T-cell (primary cell): ENCODE measurements around the gene LTBP2. TPM values are rescaled to one million over a fixed set of nuclear protein-coding genes. Genes with fewer than 3 reads are reported as not detected.

Source experiments
- ATAC-seq, 4 experiments: fragments of 200-7000 bp in 3 of 4; fragments of 150-1000 bp in 1 of 4; cut with Tn5 transposase; replicated peaks in 1 of 4; 1 replicate in 3 of 4; 2 replicates in 1 of 4; pipeline ENCODE4 v1.10.0; 2021; ENCODE audit warnings: moderate library complexity in 3 of 4, mild to moderate bottlenecking in 2 of 4, moderate number of reproducible peaks in 1 of 4
- CTCF ChIA-PET, 2 donors: fragments of 300-600 bp; sonication (Branson Sonifier 250); formaldehyde crosslinking; loops; one replicate each; lab custom pipeline; 2022; ENCODE audit warnings: antibody characterized with exemption in 2 of 2; lab: Charles Lee
- POLR2A ChIA-PET, 2 donors: fragments of 300-600 bp; sonication (Branson Sonifier 250); formaldehyde crosslinking; loops; one replicate each; lab custom pipeline; 2022; ENCODE audit warnings: antibody characterized with exemption in 2 of 2; lab: Charles Lee
- DNase-seq, 35 experiments: peaks; one replicate each; pipeline versions ENCODE4 v3.0.0 to v3.0.0-alpha.2; 2013 to 2023
- H3K27ac ChIP-seq: one replicate; pipeline ENCODE4 v1.5.1; 2013; ENCODE audit warnings: low read length
- H3K27me3 ChIP-seq, 2 experiments: replicated peaks in 1 of 2; 1 replicate in 1 of 2; 2 replicates in 1 of 2; pipeline versions ENCODE4 v1.6.1 to v1.7.0; 2013; ENCODE audit warnings: low read length in 1 of 2, mixed read lengths in 1 of 2; ENCODE audit not compliant: control insufficient read depth in 2 of 2, insufficient read depth in 2 of 2; ENCODE audit errors: extremely low read depth in 1 of 2
- H3K36me3 ChIP-seq, 2 donors: 1 replicate in 1 of 2; 2 replicates in 1 of 2; pipeline versions ENCODE4 v1.6.1 to v1.7.0; 2013; ENCODE audit warnings: low read length in 1 of 2; ENCODE audit not compliant: control insufficient read depth in 2 of 2, insufficient read depth in 1 of 2; ENCODE audit errors: extremely low read depth in 1 of 2
- H3K4me1 ChIP-seq, 2 experiments: 1 replicate in 1 of 2; 2 replicates in 1 of 2; pipeline versions ENCODE4 v1.6.1 to v1.7.0; 2013; ENCODE audit warnings: low read length in 2 of 2, mixed read lengths in 1 of 2; ENCODE audit not compliant: insufficient read depth in 2 of 2, control insufficient read depth in 1 of 2; ENCODE audit errors: extremely low read depth in 1 of 2
- H3K4me3 ChIP-seq, 2 donors: 1 replicate in 1 of 2; 2 replicates in 1 of 2; pipeline versions ENCODE4 v1.5.1 to v1.7.0; 2013; ENCODE audit warnings: mild to moderate bottlenecking in 2 of 2, low read length in 1 of 2, moderate library complexity in 1 of 2; ENCODE audit not compliant: control insufficient read depth in 1 of 2; ENCODE audit errors: extremely low read depth in 1 of 2
- H3K9me3 ChIP-seq: 2 replicates; pipeline ENCODE4 v1.7.0; 2013
- H3K27ac Mint-ChIP-seq, 2 donors: one replicate each; pipeline ENCODE4 v1.8.0; 2020 to 2021; ENCODE audit warnings: mild to moderate bottlenecking in 2 of 2, mixed read lengths in 2 of 2
- H3K27me3 Mint-ChIP-seq, 2 donors: one replicate each; pipeline ENCODE4 v1.8.0; 2021 to 2022; ENCODE audit warnings: mixed read lengths in 2 of 2
- H3K36me3 Mint-ChIP-seq: one replicate; pipeline ENCODE4 v1.8.0; 2021; ENCODE audit warnings: mixed read lengths
- H3K4me1 Mint-ChIP-seq, 3 donors: one replicate each; pipeline ENCODE4 v1.8.0; 2020 to 2022; ENCODE audit warnings: mixed read lengths in 3 of 3, mild to moderate bottlenecking in 1 of 3
- H3K4me3 Mint-ChIP-seq, 3 donors: one replicate each; pipeline ENCODE4 v1.8.0; 2020 to 2022; ENCODE audit warnings: mild to moderate bottlenecking in 3 of 3, mixed read lengths in 3 of 3, moderate library complexity in 3 of 3
- H3K9me3 Mint-ChIP-seq, 3 donors: one replicate each; pipeline ENCODE4 v1.8.0; 2020 to 2022; ENCODE audit warnings: mixed read lengths in 3 of 3
- WGBS: methylation state at CpG from one replicate; pipeline ENCODE4 v1.1.5; 2013; ENCODE audit warnings: missing lambda C conversion rate; ENCODE audit not compliant: insufficient coverage; 5-methylcytosine and 5-hydroxymethylcytosine counted together
- total RNA-seq, 35 experiments: library from RNA in 6 of 35; stranded (reverse) in 6 of 35; fragments of 120-200 nt in 1 of 35; gene quantifications; one replicate each; pipeline versions ENCODE4 v1.2.1 to v1.2.4 and lab custom pipeline; 2013 to 2026

Gene LTBP2
- total RNA-seq, 5 donors from 2014 or later (not counting 1 experiment from before 2014, with no cell fraction given), result 0.39 to 1.7 (median 1.1) TPM

DNA sequence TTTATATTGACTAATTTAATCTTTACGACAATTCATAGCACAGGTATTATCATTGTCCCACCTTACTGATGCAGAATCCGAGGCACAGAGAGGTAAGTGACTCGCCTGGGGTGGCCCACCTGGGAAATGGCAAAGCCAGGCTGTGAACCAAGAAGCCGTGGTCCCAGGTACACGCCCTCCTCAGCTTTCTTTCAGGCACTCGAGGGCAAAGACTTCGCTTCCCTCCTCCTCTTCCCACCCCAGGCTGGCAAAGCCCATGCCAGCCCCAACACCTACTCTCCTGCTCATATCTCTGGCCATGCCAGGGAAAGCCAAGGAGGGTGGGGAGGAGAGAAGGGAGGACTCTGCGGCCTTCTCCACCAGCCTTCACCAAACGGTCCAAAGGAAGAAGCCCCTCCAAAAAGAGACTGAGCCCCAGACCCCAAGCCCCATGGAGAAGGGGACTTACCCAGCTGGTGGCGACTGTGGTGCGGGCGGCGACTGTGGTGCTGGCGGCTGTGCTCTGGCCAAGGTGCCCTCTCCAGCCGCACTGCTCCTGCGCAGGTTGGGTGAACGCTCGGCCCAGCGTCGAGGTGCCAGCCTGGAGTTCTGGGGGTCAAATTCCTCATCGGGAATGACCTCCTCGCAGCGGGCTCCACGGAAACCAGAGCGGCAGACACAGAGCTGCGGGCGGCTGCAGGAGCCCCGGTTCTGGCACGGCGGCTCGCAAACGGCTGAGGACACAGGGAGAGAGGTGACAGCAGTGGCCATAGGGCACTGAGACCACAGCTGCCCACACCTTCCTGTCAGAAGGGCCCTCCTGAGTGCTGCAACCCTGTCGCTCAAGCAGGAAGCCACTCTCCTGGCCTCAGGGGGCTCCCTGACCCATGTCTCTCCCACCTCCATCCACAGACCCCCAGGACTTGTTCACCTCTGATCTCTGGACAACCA lies 26.4 kb downstream of the LTBP2 start:
- Histone ChIP-seq H3K4me3 (no peak overlapping the region), H3K4me1 (no peaks in the 10 kb centered on the region), H3K9me3 (no peaks in the 10 kb centered on the region), H3K27ac (no peak overlapping the region), H3K27me3 (peaks cover 0 to 19% of the 10 kb centered on the region in 2 experiments), H3K36me3 (no peaks in the 10 kb centered on the region)
- ChIA-PET POLR2A (no interaction called here), CTCF (no interaction called here)
- DNase-seq (no peak), ATAC-seq (no peak)
- Mint-ChIP-seq H3K4me3 (no peak overlapping the region), H3K9me3 (no peaks in the 10 kb centered on the region), H3K27ac (no peak overlapping the region), H3K27me3 (peaks cover 0 to 4% of the 10 kb centered on the region in 2 donors), H3K4me1 (no peaks in the 10 kb centered on the region), H3K36me3 (no peaks in the 10 kb centered on the region)
- 90% methylated on average over 25 of the region's 33 CpGs for WGBS

DNA sequence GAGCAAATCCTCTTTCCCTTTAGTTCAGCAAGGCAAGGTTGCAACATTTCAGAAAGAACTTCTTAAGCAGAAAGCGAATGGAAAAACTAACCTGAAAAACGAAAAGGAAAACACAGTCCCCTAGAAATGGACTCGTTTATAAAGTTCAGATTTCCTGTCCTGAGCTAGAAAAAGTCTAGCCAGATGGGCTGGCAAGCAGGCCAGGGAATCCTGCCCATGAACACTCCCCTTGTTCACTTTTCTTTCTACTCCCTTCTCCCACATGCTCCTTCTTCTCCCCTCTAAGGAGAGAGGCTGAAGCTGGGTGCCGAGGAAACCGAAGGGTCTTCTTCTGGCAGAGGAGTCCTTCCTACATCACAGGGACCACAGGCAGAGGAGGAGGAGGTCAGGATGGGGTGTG lies 27.1 kb downstream of the LTBP2 start:
- no peak overlapping the region for H3K4me3 Mint-ChIP-seq
- no peaks in the 10 kb centered on the region for H3K36me3 Mint-ChIP-seq
- peaks cover 3 to 4% (median 4%) of the 10 kb centered on the region in 3 donors for H3K4me1 Mint-ChIP-seq
- ATAC-seq, result no peak
- Histone ChIP-seq H3K27me3 (peaks cover 0 to 19% of the 10 kb centered on the region in 2 experiments), H3K4me3 (no peak overlapping the region), H3K9me3 (no peaks in the 10 kb centered on the region), H3K4me1 (no peaks in the 10 kb centered on the region), H3K27ac (no peak overlapping the region), H3K36me3 (no peaks in the 10 kb centered on the region)
- POLR2A ChIA-PET, result no interaction called here
- H3K27me3 Mint-ChIP-seq, result peaks cover 0 to 4% of the 10 kb centered on the region in 2 donors
- no peak for DNase-seq
- CTCF ChIA-PET, result no interaction called here
- WGBS, result 58% methylated on average over 3 of the region's 5 CpGs
- H3K9me3 Mint-ChIP-seq, result no peaks in the 10 kb centered on the region
- no peak overlapping the region for H3K27ac Mint-ChIP-seq

DNA sequence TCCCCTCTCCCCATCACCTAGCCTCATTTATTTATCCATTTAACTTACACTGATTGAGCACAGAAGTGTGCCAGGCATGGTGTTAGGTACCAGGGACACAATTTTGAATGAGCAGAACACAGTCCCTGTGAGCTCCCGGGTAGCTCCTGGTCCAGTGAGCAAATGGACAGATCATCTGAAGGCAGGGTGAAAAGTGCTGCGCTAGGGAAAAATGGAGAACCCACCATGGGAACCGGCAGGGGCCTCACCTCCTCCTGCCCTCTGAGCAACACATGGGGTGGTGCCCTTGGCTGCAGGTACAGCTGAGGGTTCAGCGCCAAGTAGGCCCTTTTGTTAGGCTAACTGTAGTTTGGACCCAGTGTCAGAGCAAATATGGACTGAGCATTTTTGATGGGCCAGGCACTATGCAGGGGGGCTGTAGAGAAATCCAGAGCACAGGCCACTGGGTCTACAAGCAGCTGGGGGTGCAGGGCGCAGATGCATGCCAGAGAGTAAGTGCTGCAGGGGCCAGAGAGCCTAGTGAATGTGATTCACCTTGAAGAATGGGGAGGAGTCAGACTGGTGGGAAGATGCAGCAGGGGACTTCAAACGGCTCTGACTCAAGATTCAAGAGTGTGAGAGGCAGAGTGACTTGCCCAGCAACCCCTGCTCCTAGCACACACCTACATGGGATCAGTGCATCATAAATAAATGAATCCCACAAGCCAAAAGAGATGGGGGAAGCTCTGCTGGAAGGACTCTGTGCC lies 28.2 kb downstream of the LTBP2 start:
- no peak for DNase-seq
- ChIA-PET POLR2A (no interaction called here), CTCF (no interaction called here)
- no peak overlapping the region for H3K27ac Mint-ChIP-seq
- Histone ChIP-seq H3K27me3 (peaks cover 0 to 19% of the 10 kb centered on the region in 2 experiments), H3K4me3 (no peak overlapping the region), H3K9me3 (no peaks in the 10 kb centered on the region), H3K36me3 (no peaks in the 10 kb centered on the region), H3K4me1 (peaks cover 0 to 10% of the 10 kb centered on the region in 2 experiments), H3K27ac (no peak overlapping the region)
- no peak overlapping the region for H3K4me3 Mint-ChIP-seq
- 98% methylated on average over 4 of the region's 6 CpGs for WGBS
- H3K4me1 Mint-ChIP-seq, result peaks cover 10 to 13% (median 11%) of the 10 kb centered on the region in 3 donors
- H3K27me3 Mint-ChIP-seq, result peaks cover 0 to 4% of the 10 kb centered on the region in 2 donors
- no peaks in the 10 kb centered on the region for H3K9me3 Mint-ChIP-seq
- ATAC-seq, result peak in 2 of 4 experiments; percentile 33 to 51
- H3K36me3 Mint-ChIP-seq, result no peaks in the 10 kb centered on the region

DNA sequence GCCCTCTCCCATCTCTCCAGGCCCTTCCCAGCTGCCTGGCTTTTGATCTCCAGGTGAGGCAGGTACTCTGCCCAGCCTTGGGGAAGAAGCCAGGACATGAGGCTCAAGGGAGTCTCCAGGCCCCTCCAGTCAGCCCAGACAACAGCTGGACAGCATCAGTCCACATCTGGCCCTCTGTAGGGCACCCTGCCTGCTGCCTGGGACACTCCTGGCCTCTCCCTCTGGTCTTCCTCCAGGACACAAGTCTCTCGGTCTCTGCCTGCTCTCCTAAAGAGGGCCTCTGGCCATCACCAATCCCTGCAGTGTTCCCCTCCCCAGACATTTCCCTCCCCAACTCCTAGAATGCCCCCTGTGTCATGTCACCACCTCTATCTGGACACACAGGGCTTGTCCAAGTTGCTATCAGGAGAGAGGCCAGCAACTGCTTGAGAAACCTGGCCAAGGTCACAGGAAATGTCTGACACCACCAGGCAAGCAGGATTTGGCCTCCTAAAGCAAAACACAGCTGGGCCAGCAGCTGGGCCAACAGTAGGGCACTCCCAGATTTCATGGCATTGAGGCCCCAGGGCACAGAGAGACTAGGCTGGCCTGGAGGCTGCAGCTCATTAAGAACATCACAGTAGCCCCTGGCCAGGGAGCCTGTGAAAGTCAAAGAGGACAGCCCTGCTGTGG lies 29.0 kb downstream of the LTBP2 start:
- peaks cover 0 to 24% of the 10 kb centered on the region in 2 experiments for H3K27me3 ChIP-seq
- POLR2A ChIA-PET, result no interaction called here
- no peak overlapping the region for H3K27ac ChIP-seq
- no peak overlapping the region for H3K27ac Mint-ChIP-seq
- H3K4me3 Mint-ChIP-seq, result no peak overlapping the region
- no peaks in the 10 kb centered on the region for H3K9me3 ChIP-seq
- no peaks in the 10 kb centered on the region for H3K36me3 Mint-ChIP-seq
- DNase-seq, result no peak
- H3K9me3 Mint-ChIP-seq, result no peaks in the 10 kb centered on the region
- ATAC-seq, result no peak
- 85% methylated on average over 1 of the region's 1 CpG for WGBS
- no peak overlapping the region for H3K4me3 ChIP-seq
- H3K27me3 Mint-ChIP-seq, result peaks cover 0 to 4% of the 10 kb centered on the region in 2 donors
- no peaks in the 10 kb centered on the region for H3K36me3 ChIP-seq
- H3K4me1 ChIP-seq, result peaks cover 0 to 10% of the 10 kb centered on the region in 2 experiments
- CTCF ChIA-PET, result no interaction called here
- peaks cover 10 to 13% (median 11%) of the 10 kb centered on the region in 3 donors for H3K4me1 Mint-ChIP-seq

DNA sequence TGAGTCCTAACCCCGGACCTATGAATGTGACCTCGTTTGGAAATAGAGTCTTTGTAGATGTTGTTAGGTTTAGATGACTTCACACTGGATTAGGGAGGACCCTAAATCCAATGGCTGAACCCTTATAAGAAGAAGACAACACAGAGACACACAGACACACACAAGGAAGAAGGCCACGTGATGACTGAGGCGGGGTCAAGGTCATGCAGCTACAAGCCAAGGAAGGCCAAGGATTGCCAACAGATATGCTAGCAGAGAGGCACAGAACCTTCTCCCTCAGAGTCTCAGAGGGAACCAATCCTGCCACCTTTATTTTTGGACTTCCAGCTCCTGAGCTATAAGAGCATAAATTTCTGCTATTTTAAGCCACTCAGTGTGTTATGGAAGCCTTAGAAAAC lies 31.8 kb downstream of the LTBP2 start:
- H3K27ac Mint-ChIP-seq, result no peak overlapping the region
- H3K4me1 ChIP-seq, result peaks cover 0 to 10% of the 10 kb centered on the region in 2 experiments
- no peaks in the 10 kb centered on the region for H3K9me3 Mint-ChIP-seq
- H3K36me3 Mint-ChIP-seq, result no peaks in the 10 kb centered on the region
- peaks cover 0 to 4% of the 10 kb centered on the region in 2 donors for H3K27me3 Mint-ChIP-seq
- H3K4me3 Mint-ChIP-seq, result no peak overlapping the region
- no peak overlapping the region for H3K4me3 ChIP-seq
- no peak overlapping the region for H3K27ac ChIP-seq
- H3K27me3 ChIP-seq, result peaks cover 0 to 21% of the 10 kb centered on the region in 2 experiments
- H3K9me3 ChIP-seq, result no peaks in the 10 kb centered on the region
- H3K36me3 ChIP-seq, result no peaks in the 10 kb centered on the region
- ChIA-PET CTCF (no interaction called here), POLR2A (no interaction called here)
- peaks cover 10 to 13% (median 11%) of the 10 kb centered on the region in 3 donors for H3K4me1 Mint-ChIP-seq
- DNase-seq, result no peak
- no peak for ATAC-seq
- WGBS, result 100% methylated on average over 1 of the region's 4 CpGs
